PC-9 (cell line): ENCODE data around the gene TMEM134. TPM values are rescaled to one million over a fixed set of nuclear protein-coding genes. Genes with fewer than 3 reads are reported as not detected.

Experiments used
- BruUV-seq: library from RNA; stranded (reverse); fragments of 400-500 nt; replicated peaks from 2 replicates; lab custom pipeline; 2021; lab: Mats Ljungman, UMichigan
- CTCF ChIA-PET: fragments of 300-600 bp; sonication (Branson Sonifier 250); formaldehyde crosslinking; loops from one replicate; lab custom pipeline; 2022; ENCODE audit warnings: antibody characterized with exemption; lab: Charles Lee
- POLR2A ChIA-PET: fragments of 300-600 bp; sonication (Branson Sonifier 250); formaldehyde crosslinking; loops from one replicate; lab custom pipeline; 2022; ENCODE audit warnings: antibody characterized with exemption; ENCODE audit not compliant: unreplicated experiment; lab: Charles Lee
- DNase-seq, 2 experiments: peaks; one replicate each; pipeline versions ENCODE4 v3.0.0 to v3.0.0-alpha.2; 2015 to 2022; ENCODE audit warnings: mixed read lengths in 1 of 2
- H2AFZ ChIP-seq: fragments of 200-600 bp; sonication (generic); 2 replicates; pipeline ENCODE4 v1.8.1; 2017; ENCODE audit warnings: antibody characterized with exemption
- H3F3A ChIP-seq: fragments of 200-600 bp; sonication (generic); 2 replicates; pipeline ENCODE4 v1.8.1; 2017; ENCODE audit warnings: antibody characterized with exemption, mild to moderate bottlenecking, low read depth; ENCODE audit not compliant: insufficient read depth
- H3K27ac ChIP-seq: fragments of 200-600 bp; sonication (generic); 2 replicates; pipeline ENCODE4 v1.6.1; 2016; ENCODE audit warnings: mixed run types
- H3K27me3 ChIP-seq: fragments of 200-600 bp; sonication (generic); 2 replicates; pipeline ENCODE4 v1.6.1; 2016; ENCODE audit warnings: low read depth, mixed run types; ENCODE audit not compliant: insufficient read depth
- H3K36me3 ChIP-seq: fragments of 200-600 bp; sonication (generic); 2 replicates; pipeline ENCODE4 v1.6.1; 2016; ENCODE audit warnings: low read depth, mixed run types
- H3K4me1 ChIP-seq: fragments of 200-600 bp; sonication (generic); replicated peaks from 2 replicates; pipeline ENCODE4 v1.6.1; 2016; ENCODE audit warnings: mixed run types; ENCODE audit not compliant: insufficient read depth
- H3K4me2 ChIP-seq: fragments of 200-600 bp; sonication (generic); 2 replicates; pipeline ENCODE4 v1.6.1; 2017; ENCODE audit warnings: mixed run types
- H3K4me3 ChIP-seq: fragments of 200-600 bp; sonication (generic); 2 replicates; pipeline ENCODE4 v1.6.1; 2016; ENCODE audit warnings: mixed run types
- H3K79me2 ChIP-seq: fragments of 200-600 bp; sonication (generic); 2 replicates; pipeline ENCODE4 v1.6.1; 2017; ENCODE audit warnings: low read depth, mixed run types
- H3K9me2 ChIP-seq: fragments of 200-600 bp; sonication (generic); 2 replicates; pipeline ENCODE4 v1.8.1; 2017; ENCODE audit warnings: mild to moderate bottlenecking; ENCODE audit not compliant: insufficient read depth
- H3K9me3 ChIP-seq: fragments of 200-600 bp; sonication (generic); 2 replicates; pipeline ENCODE4 v1.8.1; 2016; ENCODE audit warnings: low read depth; ENCODE audit not compliant: insufficient read depth
- H4K20me1 ChIP-seq: fragments of 200-600 bp; sonication (generic); 2 replicates; pipeline ENCODE4 v1.8.1; 2017; ENCODE audit not compliant: insufficient read depth
- EZH2 ChIP-seq: fragments of 200-600 bp; sonication (generic); IDR thresholded peaks from 2 replicates; pipeline ENCODE4 v1.8.0; 2017; ENCODE audit warnings: antibody characterized with exemption, low read depth
- intact Hi-C: fragments of 100-400 bp; cut with micrococcal nuclease; formaldehyde crosslinking; loops from one replicate; pipeline ENCODE4 v1.10.0; 2022; ENCODE audit not compliant: unreplicated experiment
- total RNA-seq: library from RNA; stranded (reverse); gene quantifications from 2 replicates; pipeline ENCODE4 v1.2.3, GENCODE V29; 2021
- TF ChIP-seq, protein P1 (sequence below): fragments of 200-600 bp; sonication (generic); conservative IDR thresholded peaks from 2 replicates; pipeline ENCODE4 v1.6.1; 2017; ENCODE audit warnings: mixed run types, antibody characterized with exemption, mild to moderate bottlenecking, moderate library complexity

Gene TMEM134
- total RNA-seq, 1 experiment from 2014 or later: 85.7 TPM

GRCh38 chr11:67491276-67492068 lies 22.4 kb upstream of the TMEM134 start:
- TF ChIP-seq, protein P1, sequence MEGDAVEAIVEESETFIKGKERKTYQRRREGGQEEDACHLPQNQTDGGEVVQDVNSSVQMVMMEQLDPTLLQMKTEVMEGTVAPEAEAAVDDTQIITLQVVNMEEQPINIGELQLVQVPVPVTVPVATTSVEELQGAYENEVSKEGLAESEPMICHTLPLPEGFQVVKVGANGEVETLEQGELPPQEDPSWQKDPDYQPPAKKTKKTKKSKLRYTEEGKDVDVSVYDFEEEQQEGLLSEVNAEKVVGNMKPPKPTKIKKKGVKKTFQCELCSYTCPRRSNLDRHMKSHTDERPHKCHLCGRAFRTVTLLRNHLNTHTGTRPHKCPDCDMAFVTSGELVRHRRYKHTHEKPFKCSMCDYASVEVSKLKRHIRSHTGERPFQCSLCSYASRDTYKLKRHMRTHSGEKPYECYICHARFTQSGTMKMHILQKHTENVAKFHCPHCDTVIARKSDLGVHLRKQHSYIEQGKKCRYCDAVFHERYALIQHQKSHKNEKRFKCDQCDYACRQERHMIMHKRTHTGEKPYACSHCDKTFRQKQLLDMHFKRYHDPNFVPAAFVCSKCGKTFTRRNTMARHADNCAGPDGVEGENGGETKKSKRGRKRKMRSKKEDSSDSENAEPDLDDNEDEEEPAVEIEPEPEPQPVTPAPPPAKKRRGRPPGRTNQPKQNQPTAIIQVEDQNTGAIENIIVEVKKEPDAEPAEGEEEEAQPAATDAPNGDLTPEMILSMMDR: no peak
- no peak for TF ChIP-seq EZH2
- no peak overlapping the region for H3K4me2 ChIP-seq
- H4K20me1 ChIP-seq: 0 out of 2 replicates have a peak, but pooled peaks cover 5% of the 10 kb centered on the region
- no peaks in the 10 kb centered on the region for H3K36me3 ChIP-seq
- no peak overlapping the region for H3K4me3 ChIP-seq
- H3K27ac ChIP-seq: no peak overlapping the region
- intact Hi-C loops: no loop called here
- no peaks in the 10 kb centered on the region for H3K79me2 ChIP-seq
- DNase-seq: no peak
- ChIA-PET CTCF (no interaction called here), POLR2A (interaction anchor here (0.6 kb wide), 1 partner anchor 91 kb away, joined by 3 read pairs; no protein-coding TSS in a partner anchor)
- H2AFZ ChIP-seq: no peak overlapping the region
- no TSS peak for BruUV-seq
- H3K27me3 ChIP-seq: no peaks in the 10 kb centered on the region
- H3K9me3 ChIP-seq: no peaks in the 10 kb centered on the region
- H3K4me1 ChIP-seq: no peaks in the 10 kb centered on the region
- no peaks in the 10 kb centered on the region for H3K9me2 ChIP-seq
- peaks cover 23% of the 10 kb centered on the region; the same call in 1 of the 2 replicates for H3F3A ChIP-seq

DNA sequence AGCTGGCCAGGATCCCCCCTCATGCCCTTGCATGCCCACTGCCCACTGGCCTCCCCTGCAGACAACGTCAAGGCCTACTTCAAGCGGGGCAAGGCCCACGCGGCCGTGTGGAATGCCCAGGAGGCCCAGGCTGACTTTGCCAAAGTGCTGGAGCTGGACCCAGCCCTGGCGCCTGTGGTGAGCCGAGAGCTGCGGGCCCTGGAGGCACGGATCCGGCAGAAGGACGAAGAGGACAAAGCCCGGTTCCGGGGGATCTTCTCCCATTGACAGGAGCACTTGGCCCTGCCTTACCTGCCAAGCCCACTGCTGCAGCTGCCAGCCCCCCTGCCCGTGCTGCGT lies 21.6 kb upstream of the TMEM134 start:
- H3K9me2 ChIP-seq: no peaks in the 10 kb centered on the region
- no peak overlapping the region for H3K27ac ChIP-seq
- no peaks in the 10 kb centered on the region for H3K27me3 ChIP-seq
- no peaks in the 10 kb centered on the region for H3K4me1 ChIP-seq
- no peak overlapping the region for H3K4me3 ChIP-seq
- POLR2A ChIA-PET: interaction anchor here (0.5 kb wide), 1 partner anchor 311 kb away, joined by 9 read pairs; no protein-coding TSS in a partner anchor
- H3K36me3 ChIP-seq: no peaks in the 10 kb centered on the region
- BruUV-seq: TSS peak; percentile 30
- H3K79me2 ChIP-seq: no peaks in the 10 kb centered on the region
- CTCF ChIA-PET: no interaction called here
- 0 out of 2 replicates have a peak, but pooled peaks cover 5% of the 10 kb centered on the region for H4K20me1 ChIP-seq
- H3K4me2 ChIP-seq: no peak overlapping the region
- DNase-seq: no peak
- intact Hi-C loops: no loop called here
- no peak overlapping the region for H2AFZ ChIP-seq
- H3K9me3 ChIP-seq: no peaks in the 10 kb centered on the region
- TF ChIP-seq, protein P1: no peak
- TF ChIP-seq EZH2: no peak
- peaks cover 23% of the 10 kb centered on the region; the same call in 1 of the 2 replicates for H3F3A ChIP-seq

GRCh38 chr11:67489885-67490726 lies 21.1 kb upstream of the TMEM134 start:
- CTCF ChIA-PET: no interaction called here
- POLR2A ChIA-PET: interaction anchor here (0.5 kb wide), 1 partner anchor 311 kb away, joined by 9 read pairs; no protein-coding TSS in a partner anchor

More at GRCh38 chr11:67489885-67490726, 21.1 kb upstream of the TMEM134 start:
- Histone ChIP-seq H3K9me3 (no peaks in the 10 kb centered on the region), H3K36me3 (no peaks in the 10 kb centered on the region), H3K4me3 (no peak overlapping the region), H4K20me1 (0 out of 2 replicates have a peak, but pooled peaks cover 5% of the 10 kb centered on the region), H3K79me2 (peaks cover 1% of the 10 kb centered on the region; the same call in 1 of the 2 replicates), H2AFZ (no peak overlapping the region), H3K27me3 (no peaks in the 10 kb centered on the region), H3K9me2 (no peaks in the 10 kb centered on the region), H3K27ac (no peak overlapping the region), H3K4me1 (no peaks in the 10 kb centered on the region), H3F3A (peaks cover 23% of the 10 kb centered on the region; the same call in 1 of the 2 replicates), H3K4me2 (no peak overlapping the region)
- BruUV-seq: TSS peak; percentile 15
- intact Hi-C loops: no loop called here
- TF ChIP-seq, protein P1: no peak
- no peak for TF ChIP-seq EZH2
- DNase-seq: peak in 1 of 2 experiments; percentile 34
